B cell (primary cell): ENCODE measurements around the gene FBF1. TPM values are rescaled to one million over a fixed set of nuclear protein-coding genes. Genes with fewer than 3 reads are reported as not detected.

Experiments
- ATAC-seq: fragments of 200-7000 bp; cut with Tn5 transposase; one replicate; pipeline ENCODE4 v1.10.0; 2021; ENCODE audit warnings: low read depth, mild to moderate bottlenecking, moderate number of reproducible peaks, moderate library complexity
- CTCF ChIA-PET: fragments of 350-600 bp; sonication (Branson Sonifier 250); formaldehyde crosslinking; loops from one replicate; lab custom pipeline; 2021; ENCODE audit warnings: antibody characterized with exemption, inconsistent platforms; lab: Charles Lee
- POLR2A ChIA-PET: fragments of 350-600 bp; sonication (Branson Sonifier 250); formaldehyde crosslinking; loops from one replicate; lab custom pipeline; 2021; ENCODE audit warnings: antibody characterized with exemption; lab: Charles Lee
- DNase-seq: peaks from one replicate; pipeline ENCODE4 v3.0.0; 2013
- H2AFZ ChIP-seq: 2 replicates; pipeline ENCODE4 v1.6.1; 2012; ENCODE audit warnings: mild to moderate bottlenecking, low read depth, low read length; ENCODE audit not compliant: insufficient read depth, poor library complexity, severe bottlenecking
- H3K27ac ChIP-seq, 2 donors: 1 replicate in 1 of 2; 2 replicates in 1 of 2; pipeline ENCODE4 v1.5.1; 2012 to 2013; ENCODE audit warnings: low read length in 2 of 2, mild to moderate bottlenecking in 2 of 2, moderate library complexity in 1 of 2
- H3K27me3 ChIP-seq, 4 experiments: fragments of 200-600 bp in 1 of 4; sonication (generic) in 1 of 4; replicated peaks in 1 of 4; 1 replicate in 2 of 4; 2 replicates in 2 of 4; pipeline versions ENCODE4 v1.6.1 to v1.7.0; 2013 to 2016; ENCODE audit warnings: low read length in 3 of 4, mild to moderate bottlenecking in 2 of 4, mixed read lengths in 1 of 4, moderate library complexity in 1 of 4; ENCODE audit not compliant: insufficient read depth in 4 of 4, control insufficient read depth in 3 of 4; ENCODE audit errors: control extremely low read depth in 1 of 4
- H3K36me3 ChIP-seq, 2 experiments: replicated peaks in 1 of 2; 1 replicate in 1 of 2; 2 replicates in 1 of 2; pipeline versions ENCODE4 v1.6.1 to v1.7.1; 2013; ENCODE audit warnings: low read length in 1 of 2; ENCODE audit not compliant: insufficient read depth in 2 of 2, control insufficient read depth in 1 of 2; ENCODE audit errors: control extremely low read depth in 1 of 2, extremely low read depth in 1 of 2
- H3K4me1 ChIP-seq, 2 donors: fragments of 200-600 bp in 1 of 2; sonication (generic) in 1 of 2; 1 replicate in 1 of 2; 2 replicates in 1 of 2; pipeline versions ENCODE4 v1.5.1 to v1.6.1; 2013 to 2017; ENCODE audit warnings: low read length in 2 of 2; ENCODE audit not compliant: control insufficient read depth in 2 of 2, insufficient read depth in 2 of 2
- H3K4me2 ChIP-seq: replicated peaks from 2 replicates; pipeline ENCODE3; 2012; ENCODE audit warnings: mild to moderate bottlenecking, low read depth, low read length; ENCODE audit not compliant: poor library complexity, severe bottlenecking
- H3K4me3 ChIP-seq, 5 experiments: fragments of 200-600 bp in 1 of 5; sonication (generic) in 1 of 5; 1 replicate in 3 of 5; 2 replicates in 2 of 5; pipeline versions ENCODE4 v1.5.1 to v1.7.0; 2011 to 2016; ENCODE audit warnings: low read length in 4 of 5, mild to moderate bottlenecking in 4 of 5, low read depth in 2 of 5, control low read depth in 1 of 5, moderate library complexity in 1 of 5; ENCODE audit not compliant: insufficient read depth in 1 of 5; ENCODE audit errors: control extremely low read depth in 1 of 5, extremely low read depth in 1 of 5
- H3K79me2 ChIP-seq: fragments of 200-600 bp; sonication (generic); one replicate; pipeline ENCODE4 v1.6.0; 2016; ENCODE audit warnings: low read length; ENCODE audit not compliant: control insufficient read depth, insufficient read depth
- H3K9ac ChIP-seq: fragments of 200-600 bp; sonication (generic); 2 replicates; pipeline ENCODE4 v1.6.1; 2017; ENCODE audit warnings: mild to moderate bottlenecking, low read length, moderate library complexity
- H3K9me3 ChIP-seq, 3 donors: one replicate each; pipeline versions ENCODE4 v1.6.1 to v1.7.1; 2013; ENCODE audit warnings: low read length in 2 of 3; ENCODE audit not compliant: control insufficient read depth in 2 of 3, insufficient read depth in 1 of 3; ENCODE audit errors: control extremely low read depth in 1 of 3
- H4K20me1 ChIP-seq: 2 replicates; pipeline ENCODE4 v1.6.0; 2012; ENCODE audit warnings: mild to moderate bottlenecking, low read length; ENCODE audit not compliant: insufficient read depth, control insufficient read depth, poor library complexity, severe bottlenecking
- H3K27ac Mint-ChIP-seq: one replicate; pipeline ENCODE4 v1.8.0; 2021; ENCODE audit warnings: mixed read lengths
- H3K27me3 Mint-ChIP-seq: one replicate; pipeline ENCODE4 v1.8.0; 2021; ENCODE audit warnings: mixed read lengths
- H3K4me1 Mint-ChIP-seq: one replicate; pipeline ENCODE4 v1.8.0; 2021; ENCODE audit warnings: mixed read lengths
- H3K4me3 Mint-ChIP-seq: one replicate; pipeline ENCODE4 v1.8.0; 2021; ENCODE audit warnings: mixed read lengths
- H3K9me3 Mint-ChIP-seq: one replicate; pipeline ENCODE4 v1.8.0; 2022; ENCODE audit warnings: mixed read lengths; ENCODE audit not compliant: insufficient read depth
- CTCF ChIP-seq: fragments of 200-600 bp; IDR thresholded peaks from one replicate; pipeline ENCODE4 v1.8.0; 2022; ENCODE audit warnings: antibody characterized with exemption, mild to moderate bottlenecking
- EZH2 ChIP-seq: IDR thresholded peaks from 2 replicates; pipeline ENCODE4 v1.6.1; 2012; ENCODE audit warnings: borderline replicate concordance, low read depth, mild to moderate bottlenecking, moderate library complexity, low read length; ENCODE audit not compliant: insufficient read depth, poor library complexity, severe bottlenecking
- WGBS: methylation state at CpG from one replicate; pipeline ENCODE4 v1.1.5; 2013; ENCODE audit warnings: missing lambda C conversion rate; ENCODE audit not compliant: insufficient coverage; 5-methylcytosine and 5-hydroxymethylcytosine counted together
- intact Hi-C: fragments of 100-400 bp; cut with micrococcal nuclease; formaldehyde crosslinking; loops from one replicate; pipeline ENCODE4 v1.10.0; 2022
- polyA plus RNA-seq: library from polyadenylated mRNA; depleted of rRNA; stranded (reverse); fragments of >200 nt; gene quantifications from 2 replicates; pipeline ENCODE4 v1.2.3, GENCODE V29; 2012
- total RNA-seq, 2 donors: library from RNA; stranded (reverse); fragments of 120-200 nt in 1 of 2; gene quantifications; 1 replicate in 1 of 2; 2 replicates in 1 of 2; pipeline versions ENCODE4 v1.2.3 to v1.2.4, GENCODE V29; 2013 to 2022

The FBF1 gene
- total and polyA plus RNA-seq, 2 donors (not counting 1 experiment from before 2014, with no cell fraction given): 21.6 to 31.5 TPM

DNA sequence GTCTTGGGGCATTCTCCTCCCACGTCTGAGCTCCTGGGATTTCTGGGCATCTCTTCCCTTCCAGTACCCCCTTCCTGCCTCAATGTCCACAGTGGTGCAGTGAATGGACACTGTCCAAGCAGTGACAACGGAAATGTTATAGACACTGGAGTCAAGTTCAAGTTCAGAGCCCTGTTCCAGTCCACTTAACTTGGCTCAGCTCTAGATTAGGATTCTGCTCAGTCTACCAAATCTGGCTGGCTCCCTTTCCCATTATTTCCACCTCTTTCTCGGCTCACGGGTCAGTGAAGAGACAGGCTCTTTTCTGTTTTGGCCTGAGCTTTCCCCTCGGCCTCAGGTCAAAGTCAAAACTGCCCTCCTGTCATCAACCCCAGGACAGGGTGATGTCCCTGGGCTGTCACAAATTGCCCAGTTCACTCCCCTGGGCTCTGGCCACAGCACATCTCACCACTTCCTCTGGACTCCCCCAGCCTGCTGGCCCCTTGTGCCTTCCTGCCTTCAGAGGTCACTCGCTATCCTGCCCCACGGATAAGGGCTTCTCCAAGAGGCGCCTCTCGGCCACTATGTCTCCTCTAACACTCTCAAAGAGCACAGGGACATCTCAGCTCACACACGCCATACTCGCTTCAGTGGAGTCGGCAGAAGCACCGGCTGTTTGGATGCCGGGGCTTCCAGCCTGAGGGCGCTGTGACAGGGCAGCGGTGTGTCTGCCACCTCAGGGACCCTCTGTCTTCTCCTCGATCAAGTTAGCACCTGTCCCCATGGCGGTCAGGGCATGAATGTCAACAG is 18.5 kb downstream of the FBF1 start:
- H3K27me3 ChIP-seq: no peaks in the 10 kb centered on the region
- H3K9ac ChIP-seq: no peak overlapping the region

More for the DNA sequence above, 18.5 kb downstream of the FBF1 start:
- Mint-ChIP-seq H3K27ac (no peak overlapping the region), H3K27me3 (no peaks in the 10 kb centered on the region), H3K9me3 (no peaks in the 10 kb centered on the region), H3K4me1 (no peaks in the 10 kb centered on the region), H3K4me3 (no peak overlapping the region)
- DNase-seq: no peak
- TF ChIP-seq CTCF: no peak
- TF ChIP-seq EZH2: no peak
- intact Hi-C loops: no loop called here
- no peak overlapping the region for H2AFZ ChIP-seq
- CTCF ChIA-PET: no interaction called here
- no peak overlapping the region for H3K4me2 ChIP-seq
- no peak overlapping the region for H3K27ac ChIP-seq
- no peaks in the 10 kb centered on the region for H3K4me1 ChIP-seq
- H3K79me2 ChIP-seq: no peaks in the 10 kb centered on the region
- POLR2A ChIA-PET: no interaction called here
- no peak overlapping the region for H3K4me3 ChIP-seq
- WGBS: 96% methylated on average over 18 of the region's 18 CpGs
- H3K36me3 ChIP-seq: peaks cover 0 to 4% of the 10 kb centered on the region in 2 experiments
- no peak for ATAC-seq
- H4K20me1 ChIP-seq: no peaks in the 10 kb centered on the region
- no peaks in the 10 kb centered on the region for H3K9me3 ChIP-seq
